GM12878 (cell line): ENCODE measurements around the gene SNPH. TPM values are rescaled to one million over a fixed set of nuclear protein-coding genes. Genes with fewer than 3 reads are reported as not detected.

Experiments
- ATAC-seq: fragments of 200-7000 bp; cut with Tn5 transposase; 3 replicates; pipeline ENCODE4 v1.9.1; 2020; ENCODE audit warnings: mild to moderate bottlenecking, moderate library complexity
- BruUV-seq: library from RNA; stranded (reverse); fragments of 400-500 nt; replicated peaks from 2 replicates; lab custom pipeline; 2021; lab: Mats Ljungman, UMichigan
- CTCF ChIA-PET: fragments of 300-600 bp; sonication (Branson Sonifier 250); formaldehyde crosslinking; extraction: SDS; loops from one replicate; lab custom pipeline; 2021; ENCODE audit warnings: inconsistent platforms; lab: Yijun Ruan, JAX
- POLR2A ChIA-PET: fragments of 350-600 bp; formaldehyde crosslinking; extraction: SDS; loops from one replicate; lab custom pipeline; 2021; ENCODE audit warnings: inconsistent platforms; lab: Charles Lee
- RAD21 ChIA-PET: fragments of 300-600 bp; sonication (Branson Sonifier 250); formaldehyde crosslinking; loops from one replicate; lab custom pipeline; 2023; ENCODE audit warnings: antibody characterized with exemption; ENCODE audit not compliant: unreplicated experiment; lab: Charles Lee
- SMC1A ChIA-PET: fragments of 300-600 bp; sonication (Branson Sonifier 250); formaldehyde crosslinking; loops from one replicate; lab custom pipeline; 2023; ENCODE audit not compliant: unreplicated experiment, uncharacterized antibody; lab: Charles Lee
- DNase-seq: peaks from one replicate; pipeline ENCODE4 v3.0.0-alpha.2; 2011; ENCODE audit warnings: low read depth, low spot score
- FAIRE-seq: peaks from 3 replicates; lab custom pipeline; 2011; peaks lifted over from hg19 to GRCh38; lab: Jason Lieb, UNC
- H2AFZ ChIP-seq: 2 replicates; pipeline ENCODE4 v1.6.0; 2011; ENCODE audit warnings: low read depth, low read length, control low read depth; ENCODE audit not compliant: control insufficient read depth
- H3K27ac ChIP-seq: 2 replicates; pipeline ENCODE4 v1.5.1; 2011; ENCODE audit warnings: control low read depth; ENCODE audit not compliant: control insufficient read depth, insufficient read depth
- H3K27me3 ChIP-seq, 2 experiments: replicated peaks in 1 of 2; 2 replicates each; pipeline versions ENCODE4 v1.6.0 to v1.6.1; 2011; ENCODE audit warnings: low read length in 1 of 2; ENCODE audit not compliant: control insufficient read depth in 2 of 2, insufficient read depth in 2 of 2
- H3K36me3 ChIP-seq, 2 experiments: 2 replicates each; pipeline ENCODE4 v1.5.1; 2011; ENCODE audit warnings: low read length in 1 of 2; ENCODE audit not compliant: control insufficient read depth in 2 of 2, insufficient read depth in 2 of 2
- H3K4me1 ChIP-seq: 2 replicates; pipeline ENCODE4 v1.6.1; 2011; ENCODE audit warnings: mild to moderate bottlenecking, low read length, moderate library complexity, mixed read lengths; ENCODE audit not compliant: control insufficient read depth, insufficient read depth
- H3K4me2 ChIP-seq: 2 replicates; pipeline ENCODE4 v1.6.0; 2011; ENCODE audit warnings: control low read depth; ENCODE audit not compliant: control insufficient read depth, insufficient read depth
- H3K4me3 ChIP-seq: fragments of 200-600 bp; sonication (generic); 2 replicates; pipeline ENCODE4 v1.5.1; 2016
- H3K79me2 ChIP-seq: 2 replicates; pipeline ENCODE4 v1.6.0; 2011; ENCODE audit warnings: low read length; ENCODE audit not compliant: control insufficient read depth, insufficient read depth
- H3K9ac ChIP-seq: 2 replicates; pipeline ENCODE4 v1.8.0; 2011; ENCODE audit warnings: low read length, control low read depth, mixed read lengths; ENCODE audit not compliant: control insufficient read depth, insufficient read depth
- H3K9me3 ChIP-seq: replicated peaks from 3 replicates; pipeline ENCODE4 v1.5.1; 2011; ENCODE audit warnings: mild to moderate bottlenecking, low read length; ENCODE audit not compliant: control insufficient read depth, insufficient read depth
- H4K20me1 ChIP-seq: 2 replicates; pipeline ENCODE4 v1.6.0; 2011; ENCODE audit not compliant: control insufficient read depth, insufficient read depth
- HDAC6 ChIP-seq: fragments of 200-600 bp; sonication (generic); IDR thresholded peaks from one replicate; pipeline ENCODE4 v1.8.0; 2017; ENCODE audit warnings: antibody characterized with exemption; ENCODE audit not compliant: unreplicated experiment
- SIX5 ChIP-seq: IDR thresholded peaks from 2 replicates; pipeline ENCODE4 v1.6.1; 2011; ENCODE audit warnings: mild to moderate bottlenecking, low read depth, low read length, moderate library complexity; ENCODE audit not compliant: severe bottlenecking
- YBX1 ChIP-seq: fragments of 450-650 bp; IDR thresholded peaks from 2 replicates; pipeline ENCODE4 v1.6.1; 2016; ENCODE audit warnings: antibody characterized with exemption
- YY1 ChIP-seq: IDR thresholded peaks from 2 replicates; pipeline ENCODE4 v1.6.1; 2011; ENCODE audit warnings: low read depth, mild to moderate bottlenecking, low read length
- WGBS: methylation state at CpG from one replicate; pipeline ENCODE4 v1.1.6; 2016; ENCODE audit warnings: low lambda C conversion rate; ENCODE audit not compliant: insufficient replicate concordance, insufficient coverage; ENCODE audit errors: missing lambda C conversion rate; 5-methylcytosine and 5-hydroxymethylcytosine counted together
- in situ Hi-C: fragments of 300-500 bp; cut with MboI; formaldehyde crosslinking; loops from 9 replicates; pipeline ENCODE4 v1.14.3; 2018; ENCODE audit warnings: mixed read lengths
- intact Hi-C: fragments of 100-400 bp; cut with micrococcal nuclease; formaldehyde crosslinking; loops from one replicate; pipeline ENCODE4 v1.14.2; 2022; ENCODE audit not compliant: unreplicated experiment
- polyA plus RNA-seq, 11 experiments: library from polyadenylated mRNA; depleted of rRNA in 4 of 11; unstranded in 6 of 11; stranded (reverse) in 5 of 11; fragments of >200 nt; fragmentation: Nextera tagmentation in 4 of 11; fragmentation: Illumina TruSeq in 1 of 11; extraction: Ambion mirVana in 4 of 11; extraction: Trizol in 1 of 11; gene quantifications; 1 replicate in 1 of 11; 2 replicates in 10 of 11; pipeline versions ENCODE4 v1.2.1 to v1.2.3, GENCODE V29; 2011 to 2016; ENCODE audit warnings: inconsistent platforms in 2 of 11, missing spikeins in 2 of 11, low read depth in 1 of 11
- total RNA-seq, 4 experiments: library from RNA; depleted of rRNA in 3 of 4; stranded (reverse); fragments of >200 nt in 3 of 4; fragmentation: Illumina TruSeq in 1 of 4; extraction: Trizol in 1 of 4; gene quantifications; 2 replicates each; pipeline versions ENCODE4 v1.2.1 to v1.2.3, GENCODE V29; 2013 to 2021
- TF ChIP-seq, protein P1 (sequence below): IDR thresholded peaks from 2 replicates; pipeline ENCODE4 v1.6.1; 2012; ENCODE audit warnings: mild to moderate bottlenecking, low read depth, low read length
- TF ChIP-seq, protein P2 (sequence below): IDR thresholded peaks from 2 replicates; pipeline ENCODE4 v1.6.1; 2012; ENCODE audit warnings: low read depth, low read length, improper control_type of control experiment

SNPH gene
- total and polyA plus RNA-seq, 10 of the 15 experiments (the other 5 are each of a cell fraction or from before 2014, with no cell fraction given) = 0.02 to 0.45 (median 0.34) TPM; not detected in 2

DNA sequence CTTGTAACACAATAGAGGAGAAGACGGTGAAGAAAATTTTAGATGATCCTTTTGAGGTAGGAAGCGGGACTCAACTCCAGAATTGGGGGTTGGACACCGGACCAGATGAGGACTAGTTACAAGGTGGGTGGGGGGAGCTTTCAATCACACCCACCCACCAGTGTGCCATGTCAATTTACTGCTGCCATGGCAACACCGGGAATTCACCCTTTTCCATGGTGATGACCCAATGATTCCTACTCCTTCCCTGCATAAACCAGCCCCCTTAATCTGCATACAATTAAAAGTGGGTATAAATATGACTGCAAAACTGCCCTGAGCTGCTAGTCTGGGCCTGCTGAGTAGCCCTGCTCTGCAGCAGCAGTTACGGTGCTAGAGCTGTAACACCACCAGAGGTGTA, 25.5 kb upstream of the SNPH start:
- RAD21 ChIA-PET = no interaction called here
- SMC1A ChIA-PET = interaction anchor here (0.6 kb wide), 1 partner anchor 271 kb away, joined by 3 read pairs; no protein-coding TSS in a partner anchor
- CTCF ChIA-PET = no interaction called here
- BruUV-seq = no TSS peak
- H3K36me3 ChIP-seq = no peaks in the 10 kb centered on the region
- POLR2A ChIA-PET = no interaction called here
- no peak for FAIRE-seq
- TF ChIP-seq, protein P1, sequence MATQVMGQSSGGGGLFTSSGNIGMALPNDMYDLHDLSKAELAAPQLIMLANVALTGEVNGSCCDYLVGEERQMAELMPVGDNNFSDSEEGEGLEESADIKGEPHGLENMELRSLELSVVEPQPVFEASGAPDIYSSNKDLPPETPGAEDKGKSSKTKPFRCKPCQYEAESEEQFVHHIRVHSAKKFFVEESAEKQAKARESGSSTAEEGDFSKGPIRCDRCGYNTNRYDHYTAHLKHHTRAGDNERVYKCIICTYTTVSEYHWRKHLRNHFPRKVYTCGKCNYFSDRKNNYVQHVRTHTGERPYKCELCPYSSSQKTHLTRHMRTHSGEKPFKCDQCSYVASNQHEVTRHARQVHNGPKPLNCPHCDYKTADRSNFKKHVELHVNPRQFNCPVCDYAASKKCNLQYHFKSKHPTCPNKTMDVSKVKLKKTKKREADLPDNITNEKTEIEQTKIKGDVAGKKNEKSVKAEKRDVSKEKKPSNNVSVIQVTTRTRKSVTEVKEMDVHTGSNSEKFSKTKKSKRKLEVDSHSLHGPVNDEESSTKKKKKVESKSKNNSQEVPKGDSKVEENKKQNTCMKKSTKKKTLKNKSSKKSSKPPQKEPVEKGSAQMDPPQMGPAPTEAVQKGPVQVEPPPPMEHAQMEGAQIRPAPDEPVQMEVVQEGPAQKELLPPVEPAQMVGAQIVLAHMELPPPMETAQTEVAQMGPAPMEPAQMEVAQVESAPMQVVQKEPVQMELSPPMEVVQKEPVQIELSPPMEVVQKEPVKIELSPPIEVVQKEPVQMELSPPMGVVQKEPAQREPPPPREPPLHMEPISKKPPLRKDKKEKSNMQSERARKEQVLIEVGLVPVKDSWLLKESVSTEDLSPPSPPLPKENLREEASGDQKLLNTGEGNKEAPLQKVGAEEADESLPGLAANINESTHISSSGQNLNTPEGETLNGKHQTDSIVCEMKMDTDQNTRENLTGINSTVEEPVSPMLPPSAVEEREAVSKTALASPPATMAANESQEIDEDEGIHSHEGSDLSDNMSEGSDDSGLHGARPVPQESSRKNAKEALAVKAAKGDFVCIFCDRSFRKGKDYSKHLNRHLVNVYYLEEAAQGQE = no peak
- TF ChIP-seq SIX5 (no peak), HDAC6 (no peak), YBX1 (no peak), YY1 (no peak)
- TF ChIP-seq, protein P2, sequence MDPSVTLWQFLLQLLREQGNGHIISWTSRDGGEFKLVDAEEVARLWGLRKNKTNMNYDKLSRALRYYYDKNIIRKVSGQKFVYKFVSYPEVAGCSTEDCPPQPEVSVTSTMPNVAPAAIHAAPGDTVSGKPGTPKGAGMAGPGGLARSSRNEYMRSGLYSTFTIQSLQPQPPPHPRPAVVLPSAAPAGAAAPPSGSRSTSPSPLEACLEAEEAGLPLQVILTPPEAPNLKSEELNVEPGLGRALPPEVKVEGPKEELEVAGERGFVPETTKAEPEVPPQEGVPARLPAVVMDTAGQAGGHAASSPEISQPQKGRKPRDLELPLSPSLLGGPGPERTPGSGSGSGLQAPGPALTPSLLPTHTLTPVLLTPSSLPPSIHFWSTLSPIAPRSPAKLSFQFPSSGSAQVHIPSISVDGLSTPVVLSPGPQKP = no peak
- TF ChIP-seq, all 136 proteins: peak for 0
- H3K27me3 ChIP-seq = no peaks in the 10 kb centered on the region
- WGBS = 53% methylated on average over 5 of the region's 5 CpGs
- no peaks in the 10 kb centered on the region for H3K4me1 ChIP-seq
- H3K9me3 ChIP-seq = no peaks in the 10 kb centered on the region
- no peak overlapping the region for H3K4me3 ChIP-seq
- H3K4me2 ChIP-seq = no peak overlapping the region
- in situ Hi-C loops (no loop called here), intact Hi-C loops (no loop called here)
- no peaks in the 10 kb centered on the region for H3K79me2 ChIP-seq
- H3K9ac ChIP-seq = no peak overlapping the region
- no peak overlapping the region for H2AFZ ChIP-seq
- H4K20me1 ChIP-seq = no peaks in the 10 kb centered on the region
- no peak overlapping the region for H3K27ac ChIP-seq
- ATAC-seq = no peak
- DNase-seq = no peak
